B cell (primary cell): ENCODE data around the gene KRT73. TPM values are rescaled to one million over a fixed set of nuclear protein-coding genes. Genes with fewer than 3 reads are reported as not detected.

Source experiments
- ATAC-seq: fragments of 200-7000 bp; cut with Tn5 transposase; one replicate; pipeline ENCODE4 v1.10.0; 2021; ENCODE audit warnings: low read depth, mild to moderate bottlenecking, moderate number of reproducible peaks, moderate library complexity
- CTCF ChIA-PET: fragments of 350-600 bp; sonication (Branson Sonifier 250); formaldehyde crosslinking; loops from one replicate; lab custom pipeline; 2021; ENCODE audit warnings: antibody characterized with exemption, inconsistent platforms; lab: Charles Lee
- POLR2A ChIA-PET: fragments of 350-600 bp; sonication (Branson Sonifier 250); formaldehyde crosslinking; loops from one replicate; lab custom pipeline; 2021; ENCODE audit warnings: antibody characterized with exemption; lab: Charles Lee
- DNase-seq: peaks from one replicate; pipeline ENCODE4 v3.0.0; 2013
- H2AFZ ChIP-seq: 2 replicates; pipeline ENCODE4 v1.6.1; 2012; ENCODE audit warnings: mild to moderate bottlenecking, low read depth, low read length; ENCODE audit not compliant: insufficient read depth, poor library complexity, severe bottlenecking
- H3K27ac ChIP-seq, 2 donors: 1 replicate in 1 of 2; 2 replicates in 1 of 2; pipeline ENCODE4 v1.5.1; 2012 to 2013; ENCODE audit warnings: low read length in 2 of 2, mild to moderate bottlenecking in 2 of 2, moderate library complexity in 1 of 2
- H3K27me3 ChIP-seq, 4 experiments: fragments of 200-600 bp in 1 of 4; sonication (generic) in 1 of 4; replicated peaks in 1 of 4; 1 replicate in 2 of 4; 2 replicates in 2 of 4; pipeline versions ENCODE4 v1.6.1 to v1.7.0; 2013 to 2016; ENCODE audit warnings: low read length in 3 of 4, mild to moderate bottlenecking in 2 of 4, mixed read lengths in 1 of 4, moderate library complexity in 1 of 4; ENCODE audit not compliant: insufficient read depth in 4 of 4, control insufficient read depth in 3 of 4; ENCODE audit errors: control extremely low read depth in 1 of 4
- H3K36me3 ChIP-seq, 2 experiments: replicated peaks in 1 of 2; 1 replicate in 1 of 2; 2 replicates in 1 of 2; pipeline versions ENCODE4 v1.6.1 to v1.7.1; 2013; ENCODE audit warnings: low read length in 1 of 2; ENCODE audit not compliant: insufficient read depth in 2 of 2, control insufficient read depth in 1 of 2; ENCODE audit errors: control extremely low read depth in 1 of 2, extremely low read depth in 1 of 2
- H3K4me1 ChIP-seq, 2 donors: fragments of 200-600 bp in 1 of 2; sonication (generic) in 1 of 2; 1 replicate in 1 of 2; 2 replicates in 1 of 2; pipeline versions ENCODE4 v1.5.1 to v1.6.1; 2013 to 2017; ENCODE audit warnings: low read length in 2 of 2; ENCODE audit not compliant: control insufficient read depth in 2 of 2, insufficient read depth in 2 of 2
- H3K4me2 ChIP-seq: replicated peaks from 2 replicates; pipeline ENCODE3; 2012; ENCODE audit warnings: mild to moderate bottlenecking, low read depth, low read length; ENCODE audit not compliant: poor library complexity, severe bottlenecking
- H3K4me3 ChIP-seq, 5 experiments: fragments of 200-600 bp in 1 of 5; sonication (generic) in 1 of 5; 1 replicate in 3 of 5; 2 replicates in 2 of 5; pipeline versions ENCODE4 v1.5.1 to v1.7.0; 2011 to 2016; ENCODE audit warnings: low read length in 4 of 5, mild to moderate bottlenecking in 4 of 5, low read depth in 2 of 5, control low read depth in 1 of 5, moderate library complexity in 1 of 5; ENCODE audit not compliant: insufficient read depth in 1 of 5; ENCODE audit errors: control extremely low read depth in 1 of 5, extremely low read depth in 1 of 5
- H3K79me2 ChIP-seq: fragments of 200-600 bp; sonication (generic); one replicate; pipeline ENCODE4 v1.6.0; 2016; ENCODE audit warnings: low read length; ENCODE audit not compliant: control insufficient read depth, insufficient read depth
- H3K9ac ChIP-seq: fragments of 200-600 bp; sonication (generic); 2 replicates; pipeline ENCODE4 v1.6.1; 2017; ENCODE audit warnings: mild to moderate bottlenecking, low read length, moderate library complexity
- H3K9me3 ChIP-seq, 3 donors: one replicate each; pipeline versions ENCODE4 v1.6.1 to v1.7.1; 2013; ENCODE audit warnings: low read length in 2 of 3; ENCODE audit not compliant: control insufficient read depth in 2 of 3, insufficient read depth in 1 of 3; ENCODE audit errors: control extremely low read depth in 1 of 3
- H4K20me1 ChIP-seq: 2 replicates; pipeline ENCODE4 v1.6.0; 2012; ENCODE audit warnings: mild to moderate bottlenecking, low read length; ENCODE audit not compliant: insufficient read depth, control insufficient read depth, poor library complexity, severe bottlenecking
- H3K27ac Mint-ChIP-seq: one replicate; pipeline ENCODE4 v1.8.0; 2021; ENCODE audit warnings: mixed read lengths
- H3K27me3 Mint-ChIP-seq: one replicate; pipeline ENCODE4 v1.8.0; 2021; ENCODE audit warnings: mixed read lengths
- H3K4me1 Mint-ChIP-seq: one replicate; pipeline ENCODE4 v1.8.0; 2021; ENCODE audit warnings: mixed read lengths
- H3K4me3 Mint-ChIP-seq: one replicate; pipeline ENCODE4 v1.8.0; 2021; ENCODE audit warnings: mixed read lengths
- H3K9me3 Mint-ChIP-seq: one replicate; pipeline ENCODE4 v1.8.0; 2022; ENCODE audit warnings: mixed read lengths; ENCODE audit not compliant: insufficient read depth
- EZH2 ChIP-seq: IDR thresholded peaks from 2 replicates; pipeline ENCODE4 v1.6.1; 2012; ENCODE audit warnings: borderline replicate concordance, low read depth, mild to moderate bottlenecking, moderate library complexity, low read length; ENCODE audit not compliant: insufficient read depth, poor library complexity, severe bottlenecking
- WGBS: methylation state at CpG from one replicate; pipeline ENCODE4 v1.1.5; 2013; ENCODE audit warnings: missing lambda C conversion rate; ENCODE audit not compliant: insufficient coverage; 5-methylcytosine and 5-hydroxymethylcytosine counted together
- intact Hi-C: fragments of 100-400 bp; cut with micrococcal nuclease; formaldehyde crosslinking; loops from one replicate; pipeline ENCODE4 v1.10.0; 2022
- polyA plus RNA-seq: library from polyadenylated mRNA; depleted of rRNA; stranded (reverse); fragments of >200 nt; gene quantifications from 2 replicates; pipeline ENCODE4 v1.2.3, GENCODE V29; 2012
- total RNA-seq, 2 donors: library from RNA; stranded (reverse); fragments of 120-200 nt in 1 of 2; gene quantifications; 1 replicate in 1 of 2; 2 replicates in 1 of 2; pipeline versions ENCODE4 v1.2.3 to v1.2.4, GENCODE V29; 2013 to 2022
- TF ChIP-seq, protein P1 (sequence below): fragments of 200-600 bp; IDR thresholded peaks from one replicate; pipeline ENCODE4 v1.8.0; 2022; ENCODE audit warnings: antibody characterized with exemption, mild to moderate bottlenecking

The KRT73 gene
- total and polyA plus RNA-seq, 2 donors (not counting 1 experiment from before 2014, with no cell fraction given): 0.07 TPM; not detected in 1

DNA sequence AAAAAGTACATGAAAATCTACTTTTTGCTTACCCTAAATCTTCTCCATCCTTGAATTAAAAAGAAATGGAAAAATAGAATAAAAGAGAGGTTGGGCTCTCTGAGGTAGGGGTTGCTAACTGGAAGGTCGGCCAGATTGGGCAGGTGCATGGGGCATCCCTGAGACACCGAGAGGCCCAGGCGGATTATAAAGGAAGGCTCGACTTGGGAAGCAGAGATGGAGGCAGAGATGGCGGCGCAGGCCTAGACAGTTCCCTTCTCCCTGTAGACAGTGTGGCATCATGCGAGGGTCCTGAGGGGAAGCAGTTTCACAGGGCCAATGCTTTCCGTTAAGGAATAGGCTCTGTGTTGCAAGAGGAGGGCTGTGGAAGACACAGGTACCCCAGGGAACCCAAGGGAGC is 41.0 kb downstream of the KRT73 start:
- ChIA-PET POLR2A (no interaction called here), CTCF (no interaction called here)
- no peak for TF ChIP-seq EZH2
- H2AFZ ChIP-seq: no peak overlapping the region
- H3K9me3 Mint-ChIP-seq: no peaks in the 10 kb centered on the region
- 99% methylated on average over 6 of the region's 8 CpGs for WGBS
- peaks cover 0 to 3% (median 0%) of the 10 kb centered on the region in 4 experiments for H3K27me3 ChIP-seq
- no peak overlapping the region for H3K4me3 ChIP-seq
- no peaks in the 10 kb centered on the region for H3K4me1 ChIP-seq
- H3K27ac ChIP-seq: no peak overlapping the region
- no peaks in the 10 kb centered on the region for H3K36me3 ChIP-seq
- no peaks in the 10 kb centered on the region for H4K20me1 ChIP-seq
- H3K9ac ChIP-seq: no peak overlapping the region
- H3K4me1 Mint-ChIP-seq: no peaks in the 10 kb centered on the region
- intact Hi-C loops: no loop called here
- no peaks in the 10 kb centered on the region for H3K9me3 ChIP-seq
- no peak overlapping the region for H3K27ac Mint-ChIP-seq
- H3K4me3 Mint-ChIP-seq: no peak overlapping the region
- H3K79me2 ChIP-seq: no peaks in the 10 kb centered on the region
- DNase-seq: no peak
- no peak for ATAC-seq
- H3K27me3 Mint-ChIP-seq: peaks cover 14% of the 10 kb centered on the region
- H3K4me2 ChIP-seq: no peak overlapping the region

DNA sequence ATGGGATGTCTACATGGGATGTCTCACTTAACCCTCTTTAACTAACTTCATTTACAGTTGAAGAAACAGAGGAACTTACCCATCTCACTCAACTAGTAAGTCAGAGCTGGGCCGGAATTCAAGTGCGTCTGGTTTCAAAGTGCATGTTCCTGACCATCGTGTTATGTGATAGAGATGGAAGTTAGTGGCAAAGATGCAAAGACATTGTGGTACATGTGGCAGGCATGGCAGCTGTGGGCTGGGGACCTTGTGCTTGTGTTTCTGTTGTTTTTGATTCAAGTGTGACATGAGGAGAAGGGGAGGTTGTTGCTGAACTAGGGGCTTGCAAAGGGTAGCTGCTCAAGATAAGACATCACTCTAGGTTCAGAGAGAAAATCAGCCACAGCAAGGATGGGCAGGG is 42.4 kb downstream of the KRT73 start:
- Histone ChIP-seq H3K36me3 (no peaks in the 10 kb centered on the region), H2AFZ (no peak overlapping the region), H3K4me1 (no peaks in the 10 kb centered on the region), H3K27ac (no peak overlapping the region), H3K27me3 (peaks cover 0 to 7% (median 0%) of the 10 kb centered on the region in 4 experiments), H3K4me2 (no peak overlapping the region), H3K79me2 (no peaks in the 10 kb centered on the region), H3K4me3 (no peak overlapping the region), H3K9ac (no peak overlapping the region), H4K20me1 (no peaks in the 10 kb centered on the region), H3K9me3 (no peaks in the 10 kb centered on the region)
- 100% methylated on average over 2 of the region's 3 CpGs for WGBS
- Mint-ChIP-seq H3K27ac (no peak overlapping the region), H3K4me1 (no peaks in the 10 kb centered on the region), H3K27me3 (peaks cover 5% of the 10 kb centered on the region), H3K4me3 (no peak overlapping the region), H3K9me3 (no peaks in the 10 kb centered on the region)
- ChIA-PET CTCF (no interaction called here), POLR2A (no interaction called here)
- intact Hi-C loops: no loop called here
- TF ChIP-seq, protein P1, sequence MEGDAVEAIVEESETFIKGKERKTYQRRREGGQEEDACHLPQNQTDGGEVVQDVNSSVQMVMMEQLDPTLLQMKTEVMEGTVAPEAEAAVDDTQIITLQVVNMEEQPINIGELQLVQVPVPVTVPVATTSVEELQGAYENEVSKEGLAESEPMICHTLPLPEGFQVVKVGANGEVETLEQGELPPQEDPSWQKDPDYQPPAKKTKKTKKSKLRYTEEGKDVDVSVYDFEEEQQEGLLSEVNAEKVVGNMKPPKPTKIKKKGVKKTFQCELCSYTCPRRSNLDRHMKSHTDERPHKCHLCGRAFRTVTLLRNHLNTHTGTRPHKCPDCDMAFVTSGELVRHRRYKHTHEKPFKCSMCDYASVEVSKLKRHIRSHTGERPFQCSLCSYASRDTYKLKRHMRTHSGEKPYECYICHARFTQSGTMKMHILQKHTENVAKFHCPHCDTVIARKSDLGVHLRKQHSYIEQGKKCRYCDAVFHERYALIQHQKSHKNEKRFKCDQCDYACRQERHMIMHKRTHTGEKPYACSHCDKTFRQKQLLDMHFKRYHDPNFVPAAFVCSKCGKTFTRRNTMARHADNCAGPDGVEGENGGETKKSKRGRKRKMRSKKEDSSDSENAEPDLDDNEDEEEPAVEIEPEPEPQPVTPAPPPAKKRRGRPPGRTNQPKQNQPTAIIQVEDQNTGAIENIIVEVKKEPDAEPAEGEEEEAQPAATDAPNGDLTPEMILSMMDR: no peak
- no peak for TF ChIP-seq EZH2
- ATAC-seq (no peak), DNase-seq (no peak)
